Common myeloid progenitor, CD34-positive (primary cell): ENCODE measurements around the gene PSMB1.

Experiments used
- CTCF ChIA-PET: fragments of 350-600 bp; sonication (Branson Sonifier 250); formaldehyde crosslinking; loops from one replicate; lab custom pipeline; 2021; ENCODE audit warnings: antibody characterized with exemption; lab: Charles Lee
- POLR2A ChIA-PET: fragments of 350-600 bp; sonication (Branson Sonifier 250); formaldehyde crosslinking; loops from one replicate; lab custom pipeline; 2021; ENCODE audit warnings: antibody characterized with exemption; lab: Charles Lee
- DNase-seq, 3 donors: peaks; one replicate each; pipeline versions ENCODE4 v3.0.0 to v3.0.0-alpha.2; 2013
- H3K27ac ChIP-seq, 2 experiments: 1 replicate in 1 of 2; 2 replicates in 1 of 2; pipeline ENCODE4 v1.7.0; 2013; ENCODE audit warnings: inconsistent platforms in 2 of 2, low read length in 2 of 2, mild to moderate bottlenecking in 2 of 2, low read depth in 1 of 2, moderate library complexity in 1 of 2; ENCODE audit not compliant: severe bottlenecking in 2 of 2, insufficient read depth in 1 of 2, poor library complexity in 1 of 2
- H3K27me3 ChIP-seq, 5 experiments: replicated peaks in 2 of 5; 1 replicate in 3 of 5; 2 replicates in 2 of 5; pipeline versions ENCODE4 v1.6.1 to v1.7.0; 2013; ENCODE audit warnings: low read length in 4 of 5, mild to moderate bottlenecking in 2 of 5, moderate library complexity in 2 of 5, inconsistent platforms in 1 of 5; ENCODE audit not compliant: insufficient read depth in 5 of 5, control insufficient read depth in 4 of 5
- H3K36me3 ChIP-seq, 4 experiments: 1 replicate in 2 of 4; 2 replicates in 2 of 4; pipeline versions ENCODE4 v1.6.1 to v1.7.0; 2013; ENCODE audit warnings: low read length in 3 of 4, control low read depth in 1 of 4, mild to moderate bottlenecking in 1 of 4; ENCODE audit not compliant: control insufficient read depth in 4 of 4, insufficient read depth in 4 of 4
- H3K4me1 ChIP-seq, 4 experiments: 1 replicate in 3 of 4; 2 replicates in 1 of 4; pipeline versions ENCODE4 v1.6.1 to v1.7.1; 2013; ENCODE audit warnings: low read length in 3 of 4, mild to moderate bottlenecking in 3 of 4, control low read depth in 1 of 4, inconsistent platforms in 1 of 4, moderate library complexity in 1 of 4; ENCODE audit not compliant: control insufficient read depth in 4 of 4, insufficient read depth in 4 of 4; ENCODE audit errors: control extremely low read depth in 1 of 4
- H3K4me3 ChIP-seq, 7 experiments: 1 replicate in 4 of 7; 2 replicates in 3 of 7; pipeline versions ENCODE4 v1.5.1 to v1.7.0; 2013; ENCODE audit warnings: mild to moderate bottlenecking in 7 of 7, low read length in 6 of 7, moderate library complexity in 6 of 7, inconsistent platforms in 2 of 7, low read depth in 2 of 7, control low read depth in 1 of 7; ENCODE audit not compliant: insufficient read depth in 4 of 7, control insufficient read depth in 1 of 7; ENCODE audit errors: extremely low read depth in 1 of 7
- H3K9me3 ChIP-seq, 5 experiments: 1 replicate in 4 of 5; 2 replicates in 1 of 5; pipeline versions ENCODE4 v1.6.1 to v1.7.1; 2013; ENCODE audit warnings: low read length in 4 of 5, mild to moderate bottlenecking in 2 of 5, inconsistent platforms in 1 of 5, low read depth in 1 of 5, moderate library complexity in 1 of 5; ENCODE audit not compliant: control insufficient read depth in 4 of 5, insufficient read depth in 2 of 5; ENCODE audit errors: control extremely low read depth in 1 of 5
- WGBS: methylation state at CpG from one replicate; pipeline ENCODE4 v1.1.5; 2013; ENCODE audit not compliant: insufficient coverage; 5-methylcytosine and 5-hydroxymethylcytosine counted together

Gene PSMB1

GRCh38 chr6:170525795-170526194 is 27.3 kb downstream of the PSMB1 start:
- Histone ChIP-seq H3K9me3 (no peaks in the 10 kb centered on the region), H3K27ac (no peak overlapping the region), H3K4me1 (peaks cover 3 to 10% (median 9%) of the 10 kb centered on the region in 4 experiments), H3K27me3 (no peaks in the 10 kb centered on the region), H3K36me3 (no peaks in the 10 kb centered on the region), H3K4me3 (no peak overlapping the region)
- 100% methylated on average over 2 of the region's 7 CpGs for WGBS
- CTCF ChIA-PET: interaction anchor here (0.7 to 3.8 kb wide), 4 partner anchors 8 to 695 kb away, joined by 3 to 14 read pairs (median 4); no protein-coding TSS in a partner anchor
- no peak for DNase-seq
- POLR2A ChIA-PET: no interaction called here

DNA sequence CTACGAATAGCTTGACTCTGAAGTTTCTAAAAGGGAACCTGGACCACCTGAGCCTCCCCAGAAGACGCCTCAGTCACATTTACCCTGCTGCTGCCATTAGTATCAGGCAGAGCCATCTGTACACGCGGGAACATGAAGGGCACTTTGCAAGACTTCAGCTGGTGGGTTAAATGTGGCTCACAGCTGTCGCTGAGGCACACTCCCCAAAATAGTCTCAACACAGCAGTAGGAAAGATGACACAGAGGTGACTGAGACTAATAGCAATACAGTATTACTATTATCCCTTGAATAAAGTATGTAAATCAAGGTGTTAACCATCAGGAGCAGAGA is 29.0 kb downstream of the PSMB1 start:
- Histone ChIP-seq H3K9me3 (no peaks in the 10 kb centered on the region), H3K36me3 (no peaks in the 10 kb centered on the region), H3K27me3 (no peaks in the 10 kb centered on the region), H3K27ac (no peak overlapping the region), H3K4me3 (no peak overlapping the region), H3K4me1 (peaks cover 3 to 10% (median 9%) of the 10 kb centered on the region in 4 experiments)
- DNase-seq: peak in 2 of 3 donors; percentile 62 to 77
- CTCF ChIA-PET: interaction anchor here (0.9 to 2.5 kb wide), 9 partner anchors 16 to 1632 kb away, joined by 3 to 13 read pairs (median 3); no protein-coding TSS in a partner anchor
- POLR2A ChIA-PET: no interaction called here
- 77% methylated on average over 4 of the region's 5 CpGs for WGBS

GRCh38 chr6:170523256-170524171 is 29.6 kb downstream of the PSMB1 start:
- no peaks in the 10 kb centered on the region for H3K36me3 ChIP-seq
- H3K27ac ChIP-seq: no peak overlapping the region
- H3K27me3 ChIP-seq: no peaks in the 10 kb centered on the region
- WGBS: 35% methylated on average over 7 of the region's 9 CpGs
- peak in 2 of 3 donors; percentile 12 to 34 for DNase-seq
- no peaks in the 10 kb centered on the region for H3K9me3 ChIP-seq
- ChIA-PET CTCF (interaction anchor here (0.8 to 2.5 kb wide), 11 partner anchors 10 to 1631 kb away, joined by 3 to 13 read pairs (median 3); no protein-coding TSS in a partner anchor), POLR2A (no interaction called here)
- H3K4me1 ChIP-seq: peaks cover 3 to 10% (median 9%) of the 10 kb centered on the region in 4 experiments
- H3K4me3 ChIP-seq: no peak overlapping the region

DNA sequence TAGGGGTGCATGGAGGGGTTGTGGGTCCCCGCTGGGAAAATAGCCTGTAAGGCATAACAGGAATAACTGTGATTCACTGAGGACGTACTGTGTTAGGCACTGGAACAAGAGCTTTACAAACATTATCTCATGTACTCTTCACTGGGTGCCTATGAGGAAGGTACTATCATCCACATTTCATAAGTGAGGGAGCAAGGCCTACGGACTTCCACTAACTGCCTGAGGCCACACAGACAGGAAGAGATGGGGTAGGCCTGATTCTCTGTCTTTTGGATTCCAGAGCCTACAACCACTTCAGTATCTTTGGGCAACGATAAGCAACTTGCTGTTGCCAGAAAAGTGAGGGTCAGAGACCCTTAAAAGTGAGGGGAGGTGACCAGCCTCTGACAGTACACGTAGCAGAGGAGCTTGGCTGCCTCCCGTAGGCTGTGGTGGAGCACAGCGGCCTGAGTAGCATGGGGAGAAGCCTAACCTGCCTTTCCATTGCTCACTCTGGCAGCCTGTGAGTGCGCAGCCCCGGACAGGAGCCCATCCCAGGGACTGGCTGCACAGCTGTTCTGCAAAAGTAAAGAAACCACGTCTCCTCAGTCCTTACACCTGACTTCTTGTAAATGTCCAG is 30.4 kb downstream of the PSMB1 start:
- WGBS: 77% methylated on average over 9 of the region's 10 CpGs
- H3K4me3 ChIP-seq: no peak overlapping the region
- H3K27me3 ChIP-seq: no peaks in the 10 kb centered on the region
- H3K36me3 ChIP-seq: no peaks in the 10 kb centered on the region
- no peaks in the 10 kb centered on the region for H3K9me3 ChIP-seq
- peaks cover 3 to 10% (median 9%) of the 10 kb centered on the region in 4 experiments for H3K4me1 ChIP-seq
- no peak overlapping the region for H3K27ac ChIP-seq
- POLR2A ChIA-PET: no interaction called here
- peak in 2 of 3 donors; percentile 34 to 40 for DNase-seq
- CTCF ChIA-PET: interaction anchor here (0.9 to 2.5 kb wide), 5 partner anchors 571 to 1628 kb away, joined by 3 to 13 read pairs (median 4); no protein-coding TSS in a partner anchor

DNA sequence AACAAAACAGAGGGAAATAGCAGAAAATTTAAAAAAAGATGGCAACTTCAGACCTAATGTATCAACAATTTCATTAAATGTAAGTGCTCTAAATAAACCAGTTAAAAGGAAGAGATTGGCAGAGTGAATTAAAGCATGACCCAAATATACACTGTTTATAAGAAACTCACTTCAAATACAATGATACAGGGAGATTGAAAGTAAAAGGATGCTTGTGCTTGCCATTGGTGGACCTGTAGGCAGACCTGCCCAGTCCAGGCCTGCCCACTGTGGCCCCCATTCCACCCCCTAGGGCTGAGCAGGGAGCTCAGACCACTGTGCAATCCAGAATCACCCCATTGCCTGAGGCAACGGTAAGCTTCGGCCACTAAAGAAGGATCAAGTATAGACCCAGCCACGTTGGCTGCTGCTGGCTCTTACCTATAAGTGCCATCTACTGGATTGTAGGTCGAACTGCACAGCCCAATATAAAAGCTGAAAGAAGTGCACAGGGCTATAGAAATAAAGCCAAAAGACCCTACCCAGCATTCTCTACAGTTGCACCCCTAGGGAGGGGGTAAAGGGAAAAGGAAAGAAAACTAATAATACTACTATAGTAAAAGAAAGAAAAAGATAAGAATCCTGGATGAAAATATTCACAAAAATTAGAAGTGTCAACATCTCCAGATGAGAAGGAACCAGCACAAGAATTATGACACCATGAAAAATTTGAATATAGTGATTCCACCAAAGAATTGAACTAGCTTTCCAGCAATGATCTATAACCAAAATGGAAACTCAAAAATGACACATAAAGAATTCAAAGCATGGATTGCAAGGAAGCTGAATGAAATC is 36.1 kb downstream of the PSMB1 start:
- Histone ChIP-seq H3K9me3 (peaks cover 0 to 5% (median 0%) of the 10 kb centered on the region in 5 experiments), H3K36me3 (no peaks in the 10 kb centered on the region), H3K4me3 (peak overlapping the region in 2 of 7 experiments; percentile 31 to 55), H3K27ac (no peak overlapping the region), H3K27me3 (no peaks in the 10 kb centered on the region), H3K4me1 (peaks cover 0 to 2% (median 0%) of the 10 kb centered on the region in 4 experiments)
- CTCF ChIA-PET: interaction anchor here (0.7 to 2.3 kb wide), 15 partner anchors 10 to 1567 kb away, joined by 3 to 15 read pairs (median 4); no protein-coding TSS in a partner anchor
- DNase-seq: peak; percentile 45 to 77 (median 72)
- WGBS: 0% methylated on average over 3 of the region's 4 CpGs
- POLR2A ChIA-PET: no interaction called here

DNA sequence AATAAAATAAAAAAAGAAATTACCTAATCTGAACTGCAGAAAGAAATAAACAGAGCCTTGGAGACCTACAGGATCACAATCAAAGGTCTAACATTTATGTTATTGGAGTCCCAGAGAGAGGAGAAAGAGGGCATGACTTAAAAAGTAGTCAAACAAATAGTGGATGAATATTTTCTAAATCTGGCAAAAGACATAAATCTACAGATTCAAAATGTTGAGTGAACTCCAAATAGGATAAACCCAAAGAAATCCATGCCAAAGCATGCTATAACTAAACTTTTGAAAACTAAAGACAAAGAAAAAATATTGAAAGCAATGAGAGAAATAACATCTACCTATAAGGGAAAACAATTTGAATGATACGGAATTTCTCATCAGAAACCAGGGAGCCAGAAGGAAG is 38.2 kb downstream of the PSMB1 start:
- H3K4me3 ChIP-seq: no peak overlapping the region
- no CpG with 5 or more reads among the region's 1 CpG for WGBS
- DNase-seq: no peak
- no peaks in the 10 kb centered on the region for H3K27me3 ChIP-seq
- H3K27ac ChIP-seq: no peak overlapping the region
- H3K9me3 ChIP-seq: peaks cover 0 to 5% (median 0%) of the 10 kb centered on the region in 5 experiments
- peaks cover 0 to 2% (median 0%) of the 10 kb centered on the region in 4 experiments for H3K4me1 ChIP-seq
- ChIA-PET POLR2A (no interaction called here), CTCF (no interaction called here)
- H3K36me3 ChIP-seq: no peaks in the 10 kb centered on the region
